SK-N-SH (cell line): ENCODE results near the gene ITGA1. TPM values are rescaled to one million over a fixed set of nuclear protein-coding genes. Genes with fewer than 3 reads are reported as not detected.

Experiments used
- CTCF ChIA-PET: fragments of 300-600, 350-600 bp; formaldehyde crosslinking; extraction: SDS; loops from one replicate; lab custom pipeline; 2021; lab: Yijun Ruan, JAX
- POLR2A ChIA-PET: fragments of 350-600 bp; sonication (Branson Sonifier 250); formaldehyde crosslinking; extraction: SDS; loops from one replicate; lab custom pipeline; 2020; ENCODE audit warnings: antibody characterized with exemption, inconsistent platforms; lab: Yijun Ruan, JAX
- DNase-seq: peaks from one replicate; pipeline ENCODE4 v3.0.0; 2012
- H2AFZ ChIP-seq: fragments of 200-600 bp; sonication (generic); 2 replicates; pipeline ENCODE4 v1.8.1; 2016; ENCODE audit warnings: antibody characterized with exemption, mild to moderate bottlenecking, low read depth
- H3F3A ChIP-seq: fragments of 200-600 bp; sonication (generic); replicated peaks from 2 replicates; pipeline ENCODE3; 2016; ENCODE audit warnings: antibody characterized with exemption, mild to moderate bottlenecking; ENCODE audit not compliant: insufficient read depth
- H3K27ac ChIP-seq, 2 experiments: fragments of 200-500 bp in 1 of 2; fragments of 200-600 bp in 1 of 2; sonication (Bioruptor generic) in 1 of 2; sonication (generic), shearing (Covaris generic) in 1 of 2; 2 replicates each; pipeline versions ENCODE4 v1.5.1 to v1.6.1; 2014 to 2016; ENCODE audit warnings: low read depth in 2 of 2, inconsistent platforms in 1 of 2, low read length in 1 of 2, mild to moderate bottlenecking in 1 of 2, mixed read lengths in 1 of 2
- H3K27me3 ChIP-seq: fragments of 200-600 bp; sonication (generic), shearing (Covaris generic); 2 replicates; pipeline ENCODE4 v1.6.1; 2016; ENCODE audit warnings: mixed run types; ENCODE audit not compliant: insufficient read depth
- H3K36me3 ChIP-seq, 2 experiments: fragments of 200-500 bp in 1 of 2; fragments of 200-600 bp in 1 of 2; sonication (Bioruptor generic) in 1 of 2; sonication (generic) in 1 of 2; replicated peaks in 1 of 2; 2 replicates each; pipeline versions ENCODE3 to v1.5.1; 2014 to 2016; ENCODE audit warnings: low read length in 1 of 2, mild to moderate bottlenecking in 1 of 2; ENCODE audit not compliant: insufficient read depth in 2 of 2, control insufficient read depth in 1 of 2
- H3K4me1 ChIP-seq, 2 experiments: fragments of 200-500 bp in 1 of 2; fragments of 200-600 bp in 1 of 2; sonication (Bioruptor generic) in 1 of 2; sonication (generic), shearing (Covaris generic) in 1 of 2; 2 replicates each; pipeline versions ENCODE4 v1.5.1 to v1.6.1; 2014 to 2016; ENCODE audit warnings: low read depth in 1 of 2, low read length in 1 of 2, mixed run types in 1 of 2; ENCODE audit not compliant: insufficient read depth in 2 of 2, control insufficient read depth in 1 of 2
- H3K4me2 ChIP-seq: fragments of 200-600 bp; sonication (generic), shearing (Covaris generic); 2 replicates; pipeline ENCODE4 v1.6.1; 2017; ENCODE audit warnings: mixed run types
- H3K4me3 ChIP-seq, 2 experiments: fragments of 200-500 bp in 1 of 2; fragments of 200-600 bp in 1 of 2; sonication (Bioruptor generic) in 1 of 2; sonication (generic), shearing (Covaris generic) in 1 of 2; 2 replicates each; pipeline versions ENCODE4 v1.5.1 to v1.8.1; 2014 to 2016; ENCODE audit warnings: low read depth in 2 of 2, inconsistent platforms in 1 of 2, low read length in 1 of 2, mild to moderate bottlenecking in 1 of 2, mixed read lengths in 1 of 2, moderate library complexity in 1 of 2
- H3K79me2 ChIP-seq: fragments of 200-600 bp; sonication (generic); 2 replicates; pipeline ENCODE4 v1.8.1; 2017; ENCODE audit warnings: mild to moderate bottlenecking; ENCODE audit not compliant: insufficient read depth
- H3K9ac ChIP-seq: fragments of 200-600 bp; sonication (generic); 2 replicates; pipeline ENCODE4 v1.6.1; 2017; ENCODE audit warnings: mixed run types
- H3K9me2 ChIP-seq: fragments of 200-600 bp; sonication (generic); 2 replicates; pipeline ENCODE4 v1.6.1; 2017; ENCODE audit warnings: mixed run types
- H3K9me3 ChIP-seq: fragments of 200-600 bp; sonication (generic); 2 replicates; pipeline ENCODE4 v1.6.1; 2017; ENCODE audit warnings: mixed run types, mild to moderate bottlenecking, moderate library complexity
- H4K20me1 ChIP-seq: fragments of 200-600 bp; sonication (generic); 2 replicates; pipeline ENCODE4 v1.6.1; 2017; ENCODE audit warnings: mild to moderate bottlenecking, mixed run types; ENCODE audit not compliant: insufficient read depth
- CHD2 ChIP-seq: fragments of 150-350 bp; IDR thresholded peaks from 2 replicates; pipeline ENCODE4 v1.6.1; 2018; ENCODE audit warnings: low read length; ENCODE audit not compliant: partially characterized antibody
- EP300 ChIP-seq, 2 experiments: IDR thresholded peaks; 2 replicates each; pipeline versions ENCODE4 v1.4.0 to v1.6.1; 2012; ENCODE audit warnings: borderline replicate concordance in 1 of 2, low read depth in 1 of 2, low read length in 1 of 2
- EZH2phosphoT487 ChIP-seq: fragments of 200-600 bp; sonication (generic); IDR thresholded peaks from 2 replicates; pipeline ENCODE4 v1.6.1; 2017; ENCODE audit warnings: low read depth, mixed run types, mild to moderate bottlenecking, antibody characterized with exemption, moderate library complexity, borderline replicate concordance
- FOSL2 ChIP-seq: IDR thresholded peaks from 2 replicates; pipeline ENCODE4 v1.4.0; 2012; ENCODE audit warnings: low read depth, mild to moderate bottlenecking, moderate library complexity, borderline replicate concordance
- FOXJ3 ChIP-seq: sonication (generic); formaldehyde crosslinking; IDR thresholded peaks from 2 replicates; pipeline ENCODE4 v1.5.1; 2020; ENCODE audit warnings: mild to moderate bottlenecking, missing genetic modification reagents
- FOXM1 ChIP-seq: IDR thresholded peaks from 2 replicates; pipeline ENCODE4 v1.4.0; 2012; ENCODE audit warnings: low read depth, mild to moderate bottlenecking
- MEF2A ChIP-seq: IDR thresholded peaks from 2 replicates; pipeline ENCODE4 v1.4.0; 2012; ENCODE audit warnings: low read depth, borderline replicate concordance
- MXI1 ChIP-seq: IDR thresholded peaks from 2 replicates; pipeline ENCODE4 v1.6.1; 2012; ENCODE audit warnings: mild to moderate bottlenecking, low read depth, low read length, improper control_type of control experiment
- NFIC ChIP-seq: IDR thresholded peaks from 2 replicates; pipeline ENCODE4 v1.4.0; 2012; ENCODE audit warnings: borderline replicate concordance
- POLR2AphosphoS5 ChIP-seq: IDR thresholded peaks from 2 replicates; pipeline ENCODE4 v1.6.1; 2012; ENCODE audit warnings: low read depth, low read length
- RAD21 ChIP-seq: IDR thresholded peaks from 2 replicates; pipeline ENCODE4 v1.6.1; 2012; ENCODE audit warnings: mild to moderate bottlenecking, low read length
- RCOR1 ChIP-seq: fragments of 150-350 bp; IDR thresholded peaks from 2 replicates; pipeline ENCODE4 v1.6.1; 2017; ENCODE audit warnings: antibody characterized with exemption, low read length
- RFX5 ChIP-seq: IDR thresholded peaks from 2 replicates; pipeline ENCODE4 v1.6.1; 2012; ENCODE audit warnings: mild to moderate bottlenecking, improper control_type of control experiment, low read length
- RXRA ChIP-seq: IDR thresholded peaks from 2 replicates; pipeline ENCODE4 v1.4.0; 2012; ENCODE audit warnings: low read depth, mild to moderate bottlenecking, borderline replicate concordance
- SMC3 ChIP-seq: IDR thresholded peaks from 2 replicates; pipeline ENCODE4 v1.6.1; 2012; ENCODE audit warnings: low read depth, low read length, improper control_type of control experiment
- TEAD4 ChIP-seq: IDR thresholded peaks from 2 replicates; pipeline ENCODE4 v1.4.0; 2012; ENCODE audit warnings: mild to moderate bottlenecking, borderline replicate concordance; ENCODE audit not compliant: insufficient read depth
- WGBS: methylation state at CpG from one replicate; pipeline ENCODE4 v1.1.6; 2017; ENCODE audit warnings: low lambda C conversion rate; 5-methylcytosine and 5-hydroxymethylcytosine counted together
- polyA plus RNA-seq, 3 experiments: library from polyadenylated mRNA; depleted of rRNA; stranded (reverse); fragments of >200 nt; gene quantifications; 2 replicates each; pipeline ENCODE4 v1.2.3, GENCODE V29; 2012
- TF ChIP-seq, protein P1 (sequence below): fragments of 150-350 bp; IDR thresholded peaks from 2 replicates; pipeline ENCODE4 v1.6.1; 2017; ENCODE audit warnings: antibody characterized with exemption, low read length, low read depth, borderline replicate concordance

ITGA1 gene
- polyA plus RNA-seq, 1 of the 3 experiments (the other 2 are of a cell fraction) = 7.7 TPM

DNA sequence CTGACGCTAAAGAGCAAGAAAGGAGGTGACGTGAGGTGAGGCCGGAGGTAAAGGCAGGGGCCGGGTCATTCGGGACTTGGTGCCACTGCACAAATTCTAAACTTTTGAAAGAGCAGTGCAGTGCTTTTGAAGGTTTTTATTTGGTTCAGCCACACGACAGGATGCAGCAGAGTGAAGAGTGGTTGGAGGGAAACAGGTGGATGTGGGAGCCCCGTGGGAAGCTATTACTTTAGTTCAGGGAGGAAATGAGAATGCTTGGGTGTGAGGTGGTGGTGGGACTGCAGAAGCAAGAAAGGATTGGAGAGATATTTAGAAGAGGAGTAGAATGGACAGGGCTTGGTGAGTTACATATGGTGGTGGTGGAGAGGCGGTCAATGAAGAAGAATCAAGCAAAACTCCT, 136.7 kb downstream of the ITGA1 start:
- no peaks in the 10 kb centered on the region for H3K9me2 ChIP-seq
- no peak overlapping the region for H2AFZ ChIP-seq
- peaks cover 11 to 33% of the 10 kb centered on the region in 2 experiments for H3K36me3 ChIP-seq
- no peaks in the 10 kb centered on the region for H3K27me3 ChIP-seq
- no peak overlapping the region for H3K4me3 ChIP-seq
- no peak overlapping the region for H3K4me2 ChIP-seq
- H3K4me1 ChIP-seq = no peaks in the 10 kb centered on the region; a peak in 1 of 4 replicates
- no peaks in the 10 kb centered on the region for H3K9me3 ChIP-seq
- peaks cover 14% of the 10 kb centered on the region for H3F3A ChIP-seq
- H3K9ac ChIP-seq = no peak overlapping the region
- no peaks in the 10 kb centered on the region for H4K20me1 ChIP-seq
- H3K79me2 ChIP-seq = no peaks in the 10 kb centered on the region
- CTCF ChIA-PET = interaction anchor here (1.0 to 1.3 kb wide), 3 partner anchors 9 to 24 kb away, joined by 3 to 6 read pairs (median 3); no protein-coding TSS in a partner anchor
- POLR2A ChIA-PET = no interaction called here
- TF ChIP-seq FOXJ3 (CRISPR knock-in tag) (no peak), SMC3 (no peak), RXRA (no peak)
- TF ChIP-seq, all 33 proteins: peak for 0
- no peak for DNase-seq
- WGBS = 87% methylated on average over 8 of the region's 8 CpGs
- H3K27ac ChIP-seq = no peak overlapping the region

DNA sequence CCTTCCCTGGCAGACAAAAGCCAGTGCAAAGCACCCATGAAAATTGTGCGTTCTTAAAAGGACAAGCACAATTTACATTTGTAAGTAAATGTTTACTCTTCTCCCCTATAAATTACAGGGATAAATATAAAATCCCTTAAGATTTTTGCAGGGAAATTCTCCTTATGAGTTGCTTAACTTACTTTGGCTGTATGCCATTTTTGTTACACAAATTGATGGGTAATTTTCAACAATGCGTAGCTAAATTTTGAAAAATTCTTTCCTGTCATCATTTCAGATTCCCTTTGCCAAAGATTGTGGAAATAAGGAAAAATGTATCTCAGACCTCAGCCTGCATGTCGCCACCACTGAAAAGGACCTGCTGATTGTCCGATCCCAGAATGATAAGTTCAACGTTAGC, 137.3 kb downstream of the ITGA1 start:
- POLR2A ChIA-PET = no interaction called here
- no peak for TF ChIP-seq TEAD4
- no peak for TF ChIP-seq CHD2
- no peak for TF ChIP-seq RXRA
- TF ChIP-seq RAD21 = no peak
- TF ChIP-seq RFX5 = no peak
- TF ChIP-seq POLR2AphosphoS5 = no peak
- H3K27me3 ChIP-seq = no peaks in the 10 kb centered on the region

DNA sequence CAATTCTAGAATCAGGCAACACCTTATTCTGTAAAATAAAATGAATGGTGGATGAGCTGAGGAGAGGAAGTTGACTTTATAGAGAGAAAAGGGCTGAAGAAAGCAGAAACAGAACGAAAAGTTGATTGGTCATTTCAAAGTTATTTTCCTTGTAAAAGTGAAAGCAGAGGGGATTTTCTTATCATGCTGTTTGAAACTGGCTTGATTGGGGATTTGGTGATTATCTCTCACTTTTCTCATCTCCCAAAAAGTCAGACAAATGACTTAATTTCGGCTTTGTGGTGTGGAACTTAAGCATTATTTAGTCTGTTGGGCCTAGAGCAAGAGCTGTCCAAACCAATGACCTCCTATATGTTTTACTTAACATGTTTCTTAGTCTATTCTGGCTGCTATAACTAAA, 141.0 kb downstream of the ITGA1 start:
- Histone ChIP-seq H3K27me3 (no peaks in the 10 kb centered on the region), H3K4me2 (no peak overlapping the region), H3K9me3 (no peaks in the 10 kb centered on the region), H3K27ac (no peak overlapping the region), H2AFZ (no peak overlapping the region), H3K36me3 (peaks cover 24 to 36% of the 10 kb centered on the region in 2 experiments), H3K9me2 (no peaks in the 10 kb centered on the region), H3K4me3 (no peak overlapping the region), H3K79me2 (no peaks in the 10 kb centered on the region), H3K9ac (no peak overlapping the region), H3F3A (no peaks in the 10 kb centered on the region), H4K20me1 (no peaks in the 10 kb centered on the region), H3K4me1 (no peaks in the 10 kb centered on the region)
- ChIA-PET CTCF (no interaction called here), POLR2A (no interaction called here)
- TF ChIP-seq MXI1 (no peak), FOXM1 (no peak), FOSL2 (no peak), NFIC (no peak), EP300 (IDR thresholded peaks at IDR 0.05; ENCODE audit: borderline replicate concordance in 1 of 2, low read depth in 1 of 2, low read length in 1 of 2) (no peak), RCOR1 (no peak), SMC3 (no peak), MEF2A (no peak), EZH2phosphoT487 (no peak)
- TF ChIP-seq, protein P1, sequence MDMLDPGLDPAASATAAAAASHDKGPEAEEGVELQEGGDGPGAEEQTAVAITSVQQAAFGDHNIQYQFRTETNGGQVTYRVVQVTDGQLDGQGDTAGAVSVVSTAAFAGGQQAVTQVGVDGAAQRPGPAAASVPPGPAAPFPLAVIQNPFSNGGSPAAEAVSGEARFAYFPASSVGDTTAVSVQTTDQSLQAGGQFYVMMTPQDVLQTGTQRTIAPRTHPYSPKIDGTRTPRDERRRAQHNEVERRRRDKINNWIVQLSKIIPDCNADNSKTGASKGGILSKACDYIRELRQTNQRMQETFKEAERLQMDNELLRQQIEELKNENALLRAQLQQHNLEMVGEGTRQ = no peak
- 51% methylated on average over 2 of the region's 2 CpGs for WGBS
- no peak for DNase-seq

More for the DNA sequence above, 137.3 kb downstream of the ITGA1 start:
- no peak overlapping the region for H2AFZ ChIP-seq
- no peak overlapping the region for H3K27ac ChIP-seq
- no peak overlapping the region for H3K4me3 ChIP-seq
- H3K4me2 ChIP-seq = no peak overlapping the region
- H3K79me2 ChIP-seq = no peaks in the 10 kb centered on the region
- WGBS = 90% methylated on average over 5 of the region's 5 CpGs
- peaks cover 14% of the 10 kb centered on the region for H3F3A ChIP-seq
- peaks cover 13 to 37% of the 10 kb centered on the region in 2 experiments for H3K36me3 ChIP-seq
- no peaks in the 10 kb centered on the region for H3K9me2 ChIP-seq
- no peak overlapping the region for H3K9ac ChIP-seq
- no peaks in the 10 kb centered on the region for H3K9me3 ChIP-seq
- DNase-seq = no peak
- no peaks in the 10 kb centered on the region for H3K4me1 ChIP-seq
- H4K20me1 ChIP-seq = no peaks in the 10 kb centered on the region
- CTCF ChIA-PET = interaction anchor here (0.6 to 1.3 kb wide), 3 partner anchors 9 to 36 kb away, joined by 3 read pairs; no protein-coding TSS in a partner anchor
